Measurements from ENCODE around the gene ITM2A. TPM values are rescaled to one million over a fixed set of nuclear protein-coding genes. Genes with fewer than 3 reads are reported as not detected.

The ITM2A gene
- 10 to 100 TPM in 2 of 4 donors, 1 to 10 TPM in 2; 1.8 to 27.7 (median 9.6) TPM for total RNA-seq

- no peaks in the 10 kb centered on the region for H3K4me1 ChIP-seq
- no peaks in the 10 kb centered on the region for H3K36me3 ChIP-seq
- peak within 1 kb of the TSS; percentile 29 to 58 (median 46) for H3K27ac ChIP-seq
- intact Hi-C loops (cut with DNase I; ENCODE audit: low total_unique reads) (no loop called here), in situ Hi-C loops (cut with MboI; ENCODE audit: low pct_ligation_motif_present in 1 of 4, low pct_unique_long_range_greater_than_20kb in 1 of 4, low sequenced_read_pairs in 3 of 4) (no loop called here)
- H3K4me3 ChIP-seq: peak within 1 kb of the TSS in 3 of 4 donors; percentile 23 to 47 (median 30)
- H3K27me3 ChIP-seq: no peaks in the 10 kb centered on the region
- 50 to 55% methylated on average over 1 to 38 of the region's 38 CpGs for WGBS, 2 donors (ENCODE audit: low coverage in 1 of 2)
- no peak for TF ChIP-seq POLR2AphosphoS5 (IDR thresholded peaks at IDR 0.05)
- peak; percentile 28 for TF ChIP-seq POLR2A (IDR thresholded peaks at IDR 0.05)
- no peak for TF ChIP-seq EP300 (IDR thresholded peaks at IDR 0.05; ENCODE audit: low read depth)
- no peak for TF ChIP-seq CTCF (IDR thresholded peaks at IDR 0.05)
- peak; percentile 34 for DNase-seq
- no peaks in the 10 kb centered on the region for H3K9me3 ChIP-seq
Observed at GRCh38 chrX:79366873-79367749, at the start of gene ITM2A. Gene ITM2A (minus strand): TSS chrX:79367334. CDS start chrX:79367215, 119 bp downstream.

DNA sequence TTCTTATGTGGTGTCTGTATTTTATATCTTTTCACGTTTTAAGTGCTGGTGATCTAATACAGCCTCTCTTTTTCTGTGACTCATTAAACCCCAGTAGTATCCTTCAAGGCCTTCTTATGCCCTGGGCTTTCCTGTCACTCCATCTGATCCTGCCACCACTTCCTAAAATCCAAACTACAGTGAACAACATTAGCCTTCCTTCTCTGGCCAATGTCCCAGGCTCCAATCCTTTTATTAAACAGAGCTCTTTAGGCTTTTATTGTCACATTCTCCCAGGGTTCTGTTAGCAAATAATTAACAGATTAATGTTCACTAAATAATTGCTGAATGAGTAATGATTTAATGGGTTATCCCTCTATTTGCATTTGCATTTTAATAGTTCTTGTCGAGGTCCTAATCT, 47.9 kb upstream of the ITM2A start:
- intact Hi-C loops (cut with DNase I; ENCODE audit: low total_unique reads): no loop called here
- no peak for TF ChIP-seq POLR2A (IDR thresholded peaks at IDR 0.05)
- 28 to 75% methylated on average over 1 to 2 of the region's 2 CpGs for WGBS, 2 donors (ENCODE audit: low coverage in 1 of 2)

GRCh38 chrX:79413963-79414362, 46.8 kb upstream of the ITM2A start:
- no peak for TF ChIP-seq POLR2A (IDR thresholded peaks at IDR 0.05)
- no peak for TF ChIP-seq POLR2AphosphoS5 (IDR thresholded peaks at IDR 0.05)
- no peak for TF ChIP-seq CTCF (IDR thresholded peaks at IDR 0.05)
- no peak for TF ChIP-seq EP300 (IDR thresholded peaks at IDR 0.05; ENCODE audit: low read depth)

More for the DNA sequence above, 47.9 kb upstream of the ITM2A start:
- no peaks in the 10 kb centered on the region for H3K27me3 ChIP-seq
- no peak overlapping the region for H3K27ac ChIP-seq
- in situ Hi-C loops (cut with MboI; ENCODE audit: low pct_ligation_motif_present in 1 of 4, low pct_unique_long_range_greater_than_20kb in 1 of 4, low sequenced_read_pairs in 3 of 4): loop anchor here in 1 of 4 donors (25.0 kb wide), 1 partner anchor 853 kb away; no protein-coding TSS in a partner anchor
- no peaks in the 10 kb centered on the region for H3K9me3 ChIP-seq
- no peaks in the 10 kb centered on the region for H3K4me1 ChIP-seq
- H3K4me3 ChIP-seq: no peak overlapping the region
- no peaks in the 10 kb centered on the region for H3K36me3 ChIP-seq
- no peak for DNase-seq

DNA sequence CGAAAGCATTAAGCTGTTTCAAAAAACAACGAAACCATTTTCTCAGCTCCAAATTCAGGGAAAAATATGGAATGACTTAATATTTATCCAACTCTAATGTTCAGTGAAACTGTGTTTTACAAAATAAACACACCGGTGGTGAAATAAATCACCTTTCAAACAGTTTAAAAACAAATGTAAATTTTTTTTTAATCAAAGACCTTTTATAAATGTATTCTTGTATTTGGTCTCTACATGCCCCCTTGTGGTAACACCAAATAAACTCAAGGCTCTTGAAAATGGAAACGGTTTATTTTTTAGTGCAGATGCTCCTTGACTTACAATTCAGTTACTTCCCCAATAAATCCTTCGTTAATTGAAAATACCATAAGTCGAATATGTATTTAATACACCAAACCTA, 45.8 kb upstream of the ITM2A start:
- no peak overlapping the region for H3K4me3 ChIP-seq

More at GRCh38 chrX:79413963-79414362, 46.8 kb upstream of the ITM2A start:
- Histone ChIP-seq H3K27ac (no peak overlapping the region), H3K4me1 (no peaks in the 10 kb centered on the region), H3K27me3 (no peaks in the 10 kb centered on the region), H3K9me3 (no peaks in the 10 kb centered on the region), H3K36me3 (no peaks in the 10 kb centered on the region), H3K4me3 (no peak overlapping the region)
- in situ Hi-C loops (cut with MboI; ENCODE audit: low pct_ligation_motif_present in 1 of 4, low pct_unique_long_range_greater_than_20kb in 1 of 4, low sequenced_read_pairs in 3 of 4): loop anchor here in 1 of 4 donors (25.0 kb wide), 1 partner anchor 852 kb away; no protein-coding TSS in a partner anchor
- intact Hi-C loops (cut with DNase I; ENCODE audit: low total_unique reads): no loop called here
- DNase-seq: no peak
- WGBS, 2 donors (ENCODE audit: low coverage in 1 of 2): 63 to 83% methylated on average over 4 to 7 of the region's 7 CpGs

More for the DNA sequence above, 45.8 kb upstream of the ITM2A start:
- H3K36me3 ChIP-seq: no peaks in the 10 kb centered on the region
- TF ChIP-seq POLR2A (IDR thresholded peaks at IDR 0.05) (no peak), CTCF (IDR thresholded peaks at IDR 0.05) (peak in 4 of 5 experiments; percentile 19 to 33 (median 22)), POLR2AphosphoS5 (IDR thresholded peaks at IDR 0.05) (no peak), EP300 (IDR thresholded peaks at IDR 0.05; ENCODE audit: low read depth) (no peak)
- H3K27me3 ChIP-seq: no peaks in the 10 kb centered on the region
- H3K9me3 ChIP-seq: no peaks in the 10 kb centered on the region
- in situ Hi-C loops (cut with MboI; ENCODE audit: low pct_ligation_motif_present in 1 of 4, low pct_unique_long_range_greater_than_20kb in 1 of 4, low sequenced_read_pairs in 3 of 4) (loop anchor here in 1 of 4 donors (25.0 kb wide), 1 partner anchor 851 kb away; no protein-coding TSS in a partner anchor), intact Hi-C loops (cut with DNase I; ENCODE audit: low total_unique reads) (no loop called here)
- no peak for DNase-seq
- no peaks in the 10 kb centered on the region for H3K4me1 ChIP-seq
- WGBS, 2 donors (ENCODE audit: low coverage in 1 of 2): 10 to 30% methylated on average over 5 to 6 of the region's 6 CpGs
- H3K27ac ChIP-seq: no peak overlapping the region
